Measurements from ENCODE around the gene TMEM18. TPM values are rescaled to one million over a fixed set of nuclear protein-coding genes. Genes with fewer than 3 reads are reported as not detected.

Gene TMEM18
- total and polyA plus RNA-seq, 7 donors: 8.2 to 27.9 (median 18.1) TPM

- H3K4me3 ChIP-seq: no peak overlapping the region
- intact Hi-C loops (cut with DNase I): loop anchor here in 1 of 2 donors (10.0 kb wide), 1 partner anchor 385 kb away; no protein-coding TSS in a partner anchor
- no peaks in the 10 kb centered on the region for H3K36me3 ChIP-seq (ENCODE audit: insufficient read depth in 1 of 2, low read depth in 1 of 2)
- H3K27me3 ChIP-seq (ENCODE audit: insufficient read depth in 3 of 3, low read length in 2 of 3): no peaks in the 10 kb centered on the region
- DNase-seq (no peak), ATAC-seq (no peak)
- H3K9me3 ChIP-seq: no peaks in the 10 kb centered on the region
- WGBS, 3 donors: 27 to 70% (median 40%) methylated on average over 2 of the region's 2 CpGs
- no peaks in the 10 kb centered on the region for H3K4me1 ChIP-seq
- TF ChIP-seq CTCF (IDR thresholded peaks at IDR 0.05): no peak
- no peak overlapping the region for H3K27ac ChIP-seq
Observed at GRCh38 chr2:629961-630360, 47.2 kb downstream of the TMEM18 start.

- ATAC-seq: peak in 2 of 4 donors; percentile 74 to 81
- no peak for TF ChIP-seq CTCF (IDR thresholded peaks at IDR 0.05)
- Histone ChIP-seq H3K9me3 (no peaks in the 10 kb centered on the region), H3K4me1 (no peaks in the 10 kb centered on the region), H3K27ac (no peak overlapping the region), H3K36me3 (ENCODE audit: insufficient read depth in 1 of 2, low read depth in 1 of 2) (no peaks in the 10 kb centered on the region), H3K4me3 (no peak overlapping the region), H3K27me3 (ENCODE audit: insufficient read depth in 3 of 3, low read length in 2 of 3) (no peaks in the 10 kb centered on the region)
- no peak for DNase-seq
- intact Hi-C loops (cut with DNase I): no loop called here
- 61 to 67% (median 62%) methylated on average over 17 of the region's 17 CpGs for WGBS, 3 donors
Observed at GRCh38 chr2:628651-629050, 48.6 kb downstream of the TMEM18 start.

GRCh38 chr2:627926-628560, 49.2 kb downstream of the TMEM18 start:
- Histone ChIP-seq H3K36me3 (ENCODE audit: insufficient read depth in 1 of 2, low read depth in 1 of 2) (no peaks in the 10 kb centered on the region), H3K9me3 (no peaks in the 10 kb centered on the region), H3K27ac (no peak overlapping the region), H3K4me1 (no peaks in the 10 kb centered on the region), H3K27me3 (ENCODE audit: insufficient read depth in 3 of 3, low read length in 2 of 3) (no peaks in the 10 kb centered on the region), H3K4me3 (no peak overlapping the region)
- no peak for TF ChIP-seq CTCF (IDR thresholded peaks at IDR 0.05)
- ATAC-seq: no peak
- intact Hi-C loops (cut with DNase I): no loop called here
- DNase-seq: no peak
- 83 to 87% (median 84%) methylated on average over 13 of the region's 13 CpGs for WGBS, 3 donors

- no peak for DNase-seq
- intact Hi-C loops (cut with DNase I): no loop called here
- no peaks in the 10 kb centered on the region for H3K36me3 ChIP-seq (ENCODE audit: insufficient read depth in 1 of 2, low read depth in 1 of 2)
- no peak overlapping the region for H3K4me3 ChIP-seq
- H3K9me3 ChIP-seq: no peaks in the 10 kb centered on the region
- no peak overlapping the region for H3K27ac ChIP-seq
- H3K27me3 ChIP-seq (ENCODE audit: insufficient read depth in 3 of 3, low read length in 2 of 3): no peaks in the 10 kb centered on the region
- no peaks in the 10 kb centered on the region for H3K4me1 ChIP-seq
- ATAC-seq: no peak
- no peak for TF ChIP-seq CTCF (IDR thresholded peaks at IDR 0.05)
- WGBS, 3 donors: 88 to 92% (median 90%) methylated on average over 9 of the region's 9 CpGs
Observed at GRCh38 chr2:627340-627709, 49.9 kb downstream of the TMEM18 start.
